Glutamatergic neuron (in vitro differentiated cells): ENCODE measurements around the gene GLG1. TPM values are rescaled to one million over a fixed set of nuclear protein-coding genes. Genes with fewer than 3 reads are reported as not detected.
"Not testable (repeated sequence)": the region's sequence is repeated elsewhere in the genome, so short reads cannot be mapped to it uniquely, and the experiment has no call there.

ENCODE experiments used
- DNase-seq: peaks from one replicate; pipeline ENCODE4 v3.0.0; 2022
- H3K27ac Mint-ChIP-seq: one replicate; pipeline ENCODE4 v1.8.0; 2020; ENCODE audit warnings: mild to moderate bottlenecking, mixed read lengths, inconsistent platforms; ENCODE audit not compliant: unreplicated experiment
- H3K27me3 Mint-ChIP-seq: one replicate; pipeline ENCODE4 v1.8.0; 2020; ENCODE audit warnings: mild to moderate bottlenecking, moderate library complexity, mixed read lengths, inconsistent platforms; ENCODE audit not compliant: unreplicated experiment
- H3K36me3 Mint-ChIP-seq: one replicate; pipeline ENCODE4 v1.8.0; 2020; ENCODE audit warnings: mild to moderate bottlenecking, mixed read lengths, inconsistent platforms; ENCODE audit not compliant: unreplicated experiment
- H3K4me1 Mint-ChIP-seq: one replicate; pipeline ENCODE4 v1.8.0; 2020; ENCODE audit warnings: mild to moderate bottlenecking, low read depth, mixed read lengths, inconsistent platforms; ENCODE audit not compliant: unreplicated experiment
- H3K4me3 Mint-ChIP-seq: one replicate; pipeline ENCODE4 v1.8.0; 2020; ENCODE audit warnings: mild to moderate bottlenecking, mixed read lengths, inconsistent platforms; ENCODE audit not compliant: unreplicated experiment
- H3K9me3 Mint-ChIP-seq: one replicate; pipeline ENCODE4 v1.8.0; 2020; ENCODE audit warnings: mild to moderate bottlenecking, moderate library complexity, mixed read lengths, inconsistent platforms; ENCODE audit not compliant: unreplicated experiment
- total RNA-seq: library from RNA; stranded (reverse); fragmentation: NEBNext Ultra II Directional; extraction: Animal tissue kit (Norgen Biotek cat#: 25700); gene quantifications from one replicate; pipeline ENCODE4 v1.2.1, GENCODE V29; 2021; ENCODE audit not compliant: unreplicated experiment
- TF ChIP-seq, protein P1 (sequence below): fragments of 200-600 bp; sonication (generic); IDR thresholded peaks from one replicate; pipeline ENCODE4 v1.5.0; 2021; ENCODE audit not compliant: partially characterized antibody, unreplicated experiment

Gene GLG1
- total RNA-seq, 1 donor from 2014 or later: 143 TPM

DNA sequence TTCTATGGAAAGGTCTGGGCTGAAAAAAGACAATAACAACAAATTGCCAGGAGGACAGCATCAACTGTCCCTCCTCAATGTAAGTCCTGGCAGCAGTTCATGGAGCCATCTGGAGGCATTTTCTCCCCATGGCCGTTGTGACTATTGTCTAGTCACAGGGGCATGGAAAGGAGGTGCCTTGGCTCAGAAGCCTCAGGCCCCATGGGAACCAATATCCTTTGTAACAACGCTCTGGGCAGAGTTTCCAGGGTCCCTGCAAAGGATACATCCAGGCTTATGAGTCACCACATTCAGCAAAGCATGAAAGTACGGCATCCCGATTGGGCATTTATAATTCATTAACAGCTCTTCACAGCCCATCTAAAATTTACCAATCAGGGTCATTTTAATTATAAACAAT, 85.2 kb downstream of the GLG1 start:
- no peak overlapping the region for H3K4me3 Mint-ChIP-seq
- peak overlapping the region; percentile 53 for H3K27ac Mint-ChIP-seq
- H3K36me3 Mint-ChIP-seq: peaks cover 10% of the 10 kb centered on the region
- no peaks in the 10 kb centered on the region for H3K9me3 Mint-ChIP-seq
- peaks cover 10% of the 10 kb centered on the region for H3K4me1 Mint-ChIP-seq
- peaks cover 1% of the 10 kb centered on the region for H3K27me3 Mint-ChIP-seq
- peak; percentile 18 for DNase-seq
- TF ChIP-seq, protein P1, sequence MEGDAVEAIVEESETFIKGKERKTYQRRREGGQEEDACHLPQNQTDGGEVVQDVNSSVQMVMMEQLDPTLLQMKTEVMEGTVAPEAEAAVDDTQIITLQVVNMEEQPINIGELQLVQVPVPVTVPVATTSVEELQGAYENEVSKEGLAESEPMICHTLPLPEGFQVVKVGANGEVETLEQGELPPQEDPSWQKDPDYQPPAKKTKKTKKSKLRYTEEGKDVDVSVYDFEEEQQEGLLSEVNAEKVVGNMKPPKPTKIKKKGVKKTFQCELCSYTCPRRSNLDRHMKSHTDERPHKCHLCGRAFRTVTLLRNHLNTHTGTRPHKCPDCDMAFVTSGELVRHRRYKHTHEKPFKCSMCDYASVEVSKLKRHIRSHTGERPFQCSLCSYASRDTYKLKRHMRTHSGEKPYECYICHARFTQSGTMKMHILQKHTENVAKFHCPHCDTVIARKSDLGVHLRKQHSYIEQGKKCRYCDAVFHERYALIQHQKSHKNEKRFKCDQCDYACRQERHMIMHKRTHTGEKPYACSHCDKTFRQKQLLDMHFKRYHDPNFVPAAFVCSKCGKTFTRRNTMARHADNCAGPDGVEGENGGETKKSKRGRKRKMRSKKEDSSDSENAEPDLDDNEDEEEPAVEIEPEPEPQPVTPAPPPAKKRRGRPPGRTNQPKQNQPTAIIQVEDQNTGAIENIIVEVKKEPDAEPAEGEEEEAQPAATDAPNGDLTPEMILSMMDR: no peak

DNA sequence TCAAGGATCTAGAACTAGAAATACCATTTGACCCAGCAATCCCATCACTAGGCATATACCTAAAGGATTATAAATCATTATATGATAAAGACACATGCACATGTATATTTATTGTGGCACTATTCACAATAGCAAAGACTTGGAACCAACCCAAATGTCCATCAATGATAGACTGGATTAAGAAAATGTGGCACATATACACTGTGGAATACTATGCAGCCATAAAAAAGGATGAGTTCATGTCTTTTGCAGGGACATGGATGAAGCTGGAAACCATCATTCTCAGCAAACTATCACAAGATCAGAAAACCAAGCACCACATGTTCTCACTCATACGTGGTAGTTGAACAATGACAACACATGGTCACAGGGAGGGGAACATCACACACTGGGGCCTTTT, 88.0 kb downstream of the GLG1 start:
- not testable (repeated sequence) for H3K4me3 Mint-ChIP-seq
- peaks cover 10% of the 10 kb centered on the region for H3K4me1 Mint-ChIP-seq

GRCh38 chr16:74511961-74512360, 95.0 kb downstream of the GLG1 start:
- H3K27me3 Mint-ChIP-seq: no peaks in the 10 kb centered on the region
- no peaks in the 10 kb centered on the region for H3K4me1 Mint-ChIP-seq
- H3K9me3 Mint-ChIP-seq: peaks cover 12% of the 10 kb centered on the region
- H3K27ac Mint-ChIP-seq: no peak overlapping the region
- TF ChIP-seq, protein P1: no peak
- peaks cover 27% of the 10 kb centered on the region for H3K36me3 Mint-ChIP-seq
- H3K4me3 Mint-ChIP-seq: no peak overlapping the region
- no peak for DNase-seq

More for the DNA sequence above, 88.0 kb downstream of the GLG1 start:
- not testable (repeated sequence) for DNase-seq, H3K9me3 Mint-ChIP-seq, H3K27ac Mint-ChIP-seq, H3K36me3 Mint-ChIP-seq, H3K27me3 Mint-ChIP-seq

GRCh38 chr16:74505011-74505410, 101.9 kb downstream of the GLG1 start:
- Mint-ChIP-seq H3K4me1 (no peaks in the 10 kb centered on the region), H3K4me3 (no peak overlapping the region), H3K36me3 (no peaks in the 10 kb centered on the region), H3K27ac (peak overlapping the region; percentile 33), H3K27me3 (no peaks in the 10 kb centered on the region), H3K9me3 (no peaks in the 10 kb centered on the region)
- no peak for DNase-seq
- TF ChIP-seq, protein P1: no peak

GRCh38 chr16:74503412-74503811, 103.5 kb downstream of the GLG1 start:
- no peaks in the 10 kb centered on the region for H3K4me1 Mint-ChIP-seq
- H3K36me3 Mint-ChIP-seq: no peaks in the 10 kb centered on the region
- no peak overlapping the region for H3K4me3 Mint-ChIP-seq
- H3K9me3 Mint-ChIP-seq: no peaks in the 10 kb centered on the region
- no peak for DNase-seq
- H3K27me3 Mint-ChIP-seq: no peaks in the 10 kb centered on the region
- H3K27ac Mint-ChIP-seq: no peak overlapping the region
- TF ChIP-seq, protein P1: no peak
